GM19025 (cell line): Measurements from ENCODE around the gene PATJ.
"Not testable (repeated sequence)": the region's sequence is repeated elsewhere in the genome, so short reads cannot be mapped to it uniquely, and the experiment has no call there.

Source experiments
- ATAC-seq: cut with Tn5 transposase; IDR thresholded peaks from one replicate; pipeline ENCODE4 v1.9.1; 2021; ENCODE audit warnings: mild to moderate bottlenecking, low read depth, moderate library complexity; ENCODE audit not compliant: unreplicated experiment

PATJ gene

GRCh38 chr1:61812916-61813315, 70.6 kb downstream of the PATJ start:
- no peak for ATAC-seq

GRCh38 chr1:61816191-61816590, 73.9 kb downstream of the PATJ start:
- ATAC-seq: no peak

- ATAC-seq: no peak
Observed at GRCh38 chr1:61818992-61819391, 76.7 kb downstream of the PATJ start.

GRCh38 chr1:61819421-61819820, 77.1 kb downstream of the PATJ start:
- no peak for ATAC-seq

GRCh38 chr1:61825393-61825792, 83.1 kb downstream of the PATJ start:
- no peak for ATAC-seq

- ATAC-seq: no peak
Observed at GRCh38 chr1:61828805-61829204, 86.5 kb downstream of the PATJ start.

- ATAC-seq: no peak
Observed at GRCh38 chr1:61836649-61837048, 94.4 kb downstream of the PATJ start.

- not testable (repeated sequence) for ATAC-seq
Observed at GRCh38 chr1:61837607-61838006, 95.3 kb downstream of the PATJ start.

GRCh38 chr1:61839679-61840078, 97.4 kb downstream of the PATJ start:
- ATAC-seq: no peak

- no peak for ATAC-seq
Observed at GRCh38 chr1:61842036-61842435, 99.8 kb downstream of the PATJ start.

- no peak for ATAC-seq
Observed at GRCh38 chr1:61842863-61843514, 100.7 kb downstream of the PATJ start.

- ATAC-seq: no peak
Observed at GRCh38 chr1:61844006-61844405, 101.7 kb downstream of the PATJ start.

GRCh38 chr1:61844664-61845063, 102.4 kb downstream of the PATJ start:
- ATAC-seq: not testable (repeated sequence)

- ATAC-seq: no peak
Observed at GRCh38 chr1:61851235-61851634, 109.0 kb downstream of the PATJ start.

- no peak for ATAC-seq
Observed at GRCh38 chr1:61851849-61852669, 109.8 kb downstream of the PATJ start.

GRCh38 chr1:61852670-61853015, 110.4 kb downstream of the PATJ start:
- no peak for ATAC-seq

GRCh38 chr1:61853583-61853982, 111.3 kb downstream of the PATJ start:
- no peak for ATAC-seq

- ATAC-seq: no peak
Observed at GRCh38 chr1:61864489-61864888, 122.2 kb downstream of the PATJ start.

GRCh38 chr1:61865646-61866220, 123.5 kb downstream of the PATJ start:
- no peak for ATAC-seq

GRCh38 chr1:61869691-61870109, 127.4 kb downstream of the PATJ start:
- ATAC-seq: no peak

GRCh38 chr1:61872206-61872605, 129.9 kb downstream of the PATJ start:
- ATAC-seq: no peak

GRCh38 chr1:61873581-61873980, 131.3 kb downstream of the PATJ start:
- ATAC-seq: no peak
